Inferior parietal cortex (tissue), 1 donor: ENCODE results near the gene RPS14.
A peak's percentile ranks its signal among the peaks of the same experiment; 100 is the strongest.

Source experiments
- DNase-seq: peaks from one replicate; pipeline ENCODE4 v3.0.0-alpha.2; 2016; ENCODE audit errors: extremely low spot score

The RPS14 gene

GRCh38 chr5:150400316-150401075 lies 49.0 kb downstream of the RPS14 start:
- no peak for DNase-seq

GRCh38 chr5:150399524-150400211 lies 49.9 kb downstream of the RPS14 start:
- DNase-seq: no peak

GRCh38 chr5:150398722-150399523 lies 50.6 kb downstream of the RPS14 start:
- DNase-seq: no peak

DNA sequence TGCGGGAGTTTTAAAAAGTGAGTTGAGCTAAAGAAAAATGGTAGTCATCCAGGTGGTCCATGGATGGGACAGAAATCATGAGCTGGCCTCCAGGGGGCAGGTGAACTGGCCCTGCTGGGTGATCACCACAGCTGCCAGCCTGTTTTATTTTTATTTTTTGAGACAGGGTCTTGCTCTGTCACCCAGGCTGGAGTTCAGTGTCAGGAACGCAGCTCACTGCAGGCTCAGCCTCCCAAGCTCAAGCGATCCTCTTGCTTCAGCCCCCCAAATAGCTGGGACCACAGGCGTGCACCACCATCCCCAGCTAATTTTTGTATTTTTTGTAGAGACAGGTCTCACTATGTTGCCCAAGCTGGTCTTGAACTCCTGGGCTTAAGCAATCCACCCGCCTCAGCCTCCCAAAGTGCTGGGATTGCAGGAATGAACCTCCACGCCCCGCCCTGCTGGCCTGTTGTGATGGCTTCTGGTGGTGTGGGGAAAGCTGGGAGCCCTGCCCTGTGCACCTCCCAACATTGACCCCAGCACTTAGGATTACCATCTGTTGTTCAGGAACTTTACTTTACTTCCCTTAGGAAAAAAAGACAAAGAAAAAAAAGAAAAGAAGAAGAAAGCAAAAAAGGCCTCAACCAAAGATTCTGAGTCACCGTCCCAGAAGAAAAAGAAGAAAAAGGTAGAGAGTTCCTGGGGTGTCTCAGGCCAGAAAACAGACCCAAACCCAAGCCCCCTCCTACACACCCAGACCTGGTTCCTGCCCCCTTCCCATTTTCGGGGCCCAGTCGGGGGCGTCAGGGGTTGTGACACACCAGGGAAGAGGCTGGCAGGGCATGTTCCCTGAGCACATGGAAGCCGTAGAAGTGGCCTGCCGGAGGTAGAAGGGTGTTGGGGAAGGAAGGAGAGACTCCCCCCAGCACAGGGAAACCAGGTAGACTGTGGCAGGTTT lies 51.5 kb downstream of the RPS14 start:
- DNase-seq: no peak

GRCh38 chr5:150397146-150397781 lies 52.3 kb downstream of the RPS14 start:
- DNase-seq: no peak

DNA sequence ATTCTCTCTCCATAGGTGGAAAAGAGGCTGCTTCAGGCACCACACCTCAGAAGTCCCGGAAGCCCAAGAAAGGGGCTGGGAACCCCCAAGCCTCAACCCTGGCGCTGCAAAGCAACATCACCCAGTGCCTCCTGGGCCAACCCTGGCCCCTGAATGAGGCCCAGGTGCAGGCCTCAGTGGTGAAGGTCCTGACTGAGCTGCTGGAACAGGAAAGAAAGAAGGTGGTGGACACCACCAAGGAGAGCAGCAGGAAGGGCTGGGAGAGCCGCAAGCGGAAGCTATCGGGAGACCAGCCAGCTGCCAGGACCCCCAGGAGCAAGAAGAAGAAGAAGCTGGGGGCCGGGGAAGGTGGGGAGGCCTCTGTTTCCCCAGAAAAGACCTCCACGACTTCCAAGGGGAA lies 53.3 kb downstream of the RPS14 start:
- DNase-seq: no peak

- DNase-seq: no peak
These were observed 53.9 kb downstream of the RPS14 start for GRCh38 chr5:150395688-150395975.

DNA sequence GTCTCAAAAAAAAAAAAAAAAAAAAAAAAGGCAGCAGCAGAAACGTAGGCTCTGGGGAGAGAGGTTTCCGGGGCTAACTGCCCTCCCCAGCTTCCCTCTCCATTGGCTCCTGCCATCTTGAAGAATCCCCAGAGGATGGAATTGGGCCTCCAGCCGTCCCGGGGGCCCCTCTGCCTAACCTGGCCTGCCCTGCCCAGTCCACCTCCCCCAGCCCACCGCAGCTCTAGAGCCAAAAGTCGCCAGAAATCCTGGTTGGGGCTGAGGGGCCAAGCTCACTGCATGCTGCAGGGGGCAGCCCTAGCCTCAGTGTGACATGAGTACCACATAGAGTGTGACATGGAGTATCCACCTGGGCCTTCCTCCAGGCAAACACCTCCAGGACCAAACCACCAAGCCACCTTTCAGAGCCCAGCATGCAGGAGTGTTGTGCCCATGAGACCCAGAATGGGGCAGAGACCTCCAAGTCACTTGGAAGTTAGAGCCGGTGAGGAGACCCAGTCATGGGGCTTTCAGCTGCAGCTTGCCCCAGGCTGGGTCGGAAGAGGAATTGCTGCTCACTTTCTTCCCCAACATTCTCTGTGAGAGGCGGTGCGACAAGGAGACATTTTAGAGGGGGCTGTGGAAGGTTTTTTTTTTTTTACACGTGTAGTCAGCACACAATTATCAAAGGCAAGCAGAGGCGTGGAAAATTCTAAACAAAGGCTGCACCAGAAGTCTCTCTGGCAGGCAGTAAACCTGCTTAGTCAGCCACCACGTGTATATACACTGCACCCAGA lies 54.4 kb downstream of the RPS14 start:
- peak; percentile 43 for DNase-seq

GRCh38 chr5:150394131-150394530 lies 55.4 kb downstream of the RPS14 start:
- no peak for DNase-seq

GRCh38 chr5:150393096-150393645 lies 56.4 kb downstream of the RPS14 start:
- no peak for DNase-seq

- DNase-seq: no peak
These were observed 56.9 kb downstream of the RPS14 start for GRCh38 chr5:150392680-150393079.
